ENCODE results near the gene MNAT1. TPM values are rescaled to one million over a fixed set of nuclear protein-coding genes. Genes with fewer than 3 reads are reported as not detected.

Gene MNAT1
- polyA plus RNA-seq, 1 donor: 48.6 TPM

DNA sequence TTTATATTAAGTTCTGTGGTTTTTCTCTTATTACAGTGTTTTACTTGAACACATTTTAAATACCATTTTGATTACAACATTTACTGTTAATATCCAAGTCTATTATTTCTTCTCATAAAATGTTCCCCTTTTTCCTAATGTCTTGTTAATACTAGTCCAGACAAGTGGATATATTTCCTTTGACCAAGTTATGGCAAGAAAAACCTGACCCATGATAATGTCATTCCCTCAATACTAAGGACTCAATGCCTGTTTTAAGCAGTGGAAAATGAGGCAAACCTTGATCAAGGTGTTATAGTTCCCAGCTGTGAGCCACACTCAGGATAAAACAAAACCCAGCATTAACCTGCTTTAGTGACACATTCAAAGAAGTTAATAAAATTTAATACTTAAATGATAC, 234.1 kb downstream of the MNAT1 start:
- no peak for DNase-seq

- no peak for DNase-seq
Observed at GRCh38 chr14:60970146-60970545, 235.6 kb downstream of the MNAT1 start.

DNA sequence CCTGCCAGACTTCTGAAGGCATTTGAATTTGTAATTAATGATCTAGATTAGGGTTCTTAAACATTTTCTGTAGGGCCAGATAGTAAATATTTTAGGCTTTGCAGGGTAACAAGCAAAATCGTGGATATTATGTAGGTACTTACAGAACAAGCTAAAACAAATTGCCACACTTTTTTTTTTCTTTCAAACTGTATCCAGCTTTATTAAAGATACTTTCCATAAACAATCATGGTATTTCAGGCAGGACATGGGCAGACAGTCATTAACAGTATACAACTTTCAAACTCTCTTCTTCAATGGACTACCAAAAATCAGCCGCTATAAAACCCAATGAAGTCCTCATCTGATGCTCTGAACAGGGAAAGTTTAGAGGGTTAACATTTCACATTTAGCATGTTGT, 236.7 kb downstream of the MNAT1 start:
- DNase-seq: no peak

DNA sequence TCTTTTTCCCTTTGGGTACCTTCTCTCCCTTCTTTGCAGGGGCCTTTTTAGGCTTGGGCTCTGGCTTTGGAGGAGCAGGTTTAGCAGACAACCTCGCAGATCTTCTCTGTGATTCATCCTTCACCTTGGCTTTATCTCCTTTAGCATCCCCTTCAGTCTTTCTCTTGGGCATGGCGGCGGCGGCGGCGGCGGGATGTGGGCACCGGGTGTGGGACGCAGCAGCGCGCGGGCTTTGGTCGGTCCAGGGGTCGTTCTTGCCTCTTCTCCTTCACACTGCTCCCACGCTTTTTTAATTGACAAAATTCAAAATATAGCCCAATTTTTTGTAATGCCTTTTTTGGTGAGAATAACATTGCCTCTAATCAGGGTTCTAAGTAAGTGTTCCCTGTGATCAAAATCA, 237.7 kb downstream of the MNAT1 start:
- no peak for DNase-seq

- DNase-seq: no peak
Observed at GRCh38 chr14:60973070-60973469, 238.5 kb downstream of the MNAT1 start.

DNA sequence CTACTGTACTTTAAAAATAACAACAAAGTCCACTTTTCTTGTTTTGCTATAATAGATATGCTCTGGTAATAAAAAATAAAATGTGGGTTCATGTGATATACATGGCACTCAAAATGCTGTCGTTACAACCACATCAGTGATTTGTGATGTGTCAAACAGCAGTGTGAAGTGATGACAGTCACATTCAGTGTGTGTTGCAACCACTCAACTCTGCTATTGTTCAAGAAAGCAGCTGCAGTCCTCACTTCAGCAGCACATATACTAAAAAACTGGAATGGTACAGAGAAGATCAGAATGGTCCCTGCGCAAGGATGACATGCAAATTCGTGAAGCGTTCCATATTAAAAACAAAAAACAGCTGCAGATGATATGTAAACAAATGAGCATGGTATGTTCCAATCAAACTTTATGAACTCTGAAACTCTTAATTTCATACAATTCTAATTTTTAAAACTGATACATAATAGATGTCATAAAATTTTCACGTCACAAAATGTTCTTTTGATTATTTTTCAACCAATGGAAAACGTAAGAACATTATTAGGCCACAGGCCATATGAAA, 239.6 kb downstream of the MNAT1 start:
- DNase-seq: no peak

- no peak for DNase-seq
Observed at GRCh38 chr14:60975551-60975950, 241.0 kb downstream of the MNAT1 start.

- no peak for DNase-seq
Observed at GRCh38 chr14:60977847-60978246, 243.3 kb downstream of the MNAT1 start.

GRCh38 chr14:60980811-60981632, 246.5 kb downstream of the MNAT1 start, which contains the start of the genes SLC38A6 and TRMT5:
Gene SLC38A6, plus strand, starts transcription at chr14:60981245. Its CDS starts 33 bp downstream, at chr14:60981278.
Gene TRMT5, minus strand, starts transcription at chr14:60981079. Its CDS starts 106 bp downstream, at chr14:60980973.
- DNase-seq: peak; percentile 94

- DNase-seq: no peak
Observed at GRCh38 chr14:60981633-60982455, 247.3 kb downstream of the MNAT1 start.

- no peak for DNase-seq
Observed at GRCh38 chr14:60984196-60984595, 249.6 kb downstream of the MNAT1 start.

GRCh38 chr14:60986500-60986899, 251.9 kb downstream of the MNAT1 start:
- no peak for DNase-seq

DNA sequence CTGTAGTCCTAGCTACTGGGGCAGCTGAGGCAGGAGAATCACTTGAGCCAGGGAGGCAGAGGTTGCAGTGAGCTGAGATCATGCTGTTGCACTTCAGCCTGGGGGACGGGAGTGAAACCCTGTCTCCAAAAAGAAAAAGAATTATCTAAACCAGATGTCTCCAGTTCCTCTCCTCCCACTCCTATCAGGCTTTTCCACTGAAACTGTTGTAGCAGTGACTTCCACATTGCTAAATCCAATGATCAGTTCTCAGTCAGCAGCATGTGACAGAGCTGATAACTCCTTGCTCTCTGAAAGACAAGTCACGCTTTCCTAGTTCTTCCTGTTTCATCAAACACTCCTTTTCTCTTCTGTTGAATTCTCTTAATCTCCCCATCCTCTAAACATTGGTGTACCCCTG, 255.0 kb downstream of the MNAT1 start:
- no peak for DNase-seq

DNA sequence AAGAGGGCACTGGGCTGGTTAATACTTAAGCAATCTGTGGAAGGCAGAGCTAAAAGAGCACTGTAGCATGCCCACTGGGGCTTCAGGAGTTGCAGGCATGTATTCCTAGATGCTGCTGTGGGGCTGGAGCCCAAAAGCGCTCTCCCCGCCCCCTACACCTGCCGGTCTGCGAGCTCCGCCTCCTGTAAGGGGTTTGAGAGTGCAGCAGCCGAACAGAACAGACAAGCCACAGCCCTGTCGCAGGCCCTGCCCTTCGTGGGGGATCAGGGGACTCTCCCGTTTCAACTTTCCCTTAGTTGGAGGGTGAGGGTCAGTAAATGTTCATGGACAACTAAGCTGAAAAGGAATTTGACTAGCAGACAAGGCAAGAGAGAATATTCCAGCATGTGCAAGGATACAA, 264.1 kb downstream of the MNAT1 start:
- DNase-seq: no peak

DNA sequence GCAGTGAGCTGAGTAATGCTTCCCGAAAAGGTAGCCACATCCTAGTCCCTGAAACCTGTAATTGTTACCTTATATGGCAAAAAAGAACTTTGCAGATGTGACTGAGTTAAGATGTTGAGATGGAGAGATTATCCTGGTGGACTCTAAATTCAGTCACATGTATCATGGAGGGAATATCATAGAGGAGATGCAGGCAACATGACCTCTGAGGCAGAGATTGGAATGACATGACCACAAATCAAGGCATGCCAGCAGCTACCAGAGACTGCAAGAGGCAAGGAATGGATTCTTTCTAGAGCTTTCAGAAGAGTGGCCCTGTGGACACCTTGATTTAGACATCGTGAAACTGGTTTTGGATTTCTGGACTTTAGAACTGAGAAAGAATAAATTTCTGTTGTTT, 265.0 kb downstream of the MNAT1 start:
- DNase-seq: no peak

DNA sequence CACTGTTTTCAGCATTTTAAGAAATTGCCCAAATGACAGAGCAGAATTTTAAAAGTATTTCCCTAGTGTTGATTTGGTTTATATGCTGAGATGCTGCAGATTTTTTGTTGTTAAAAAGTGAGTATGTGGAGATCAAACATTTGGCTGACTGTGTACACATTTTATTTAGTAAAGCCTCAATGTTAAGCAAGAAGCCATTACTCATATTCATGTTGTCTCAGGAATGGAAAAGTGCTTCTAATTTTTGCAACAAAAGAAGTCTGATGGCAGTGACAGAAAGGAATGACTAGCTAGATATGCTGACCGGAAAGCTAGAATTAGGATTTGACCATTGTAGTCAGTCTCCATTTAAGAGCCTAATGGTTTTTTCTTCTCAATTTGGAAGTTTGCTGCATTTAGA, 269.0 kb downstream of the MNAT1 start:
- no peak for DNase-seq

- DNase-seq: no peak
Observed at GRCh38 chr14:61019537-61019936, 285.0 kb downstream of the MNAT1 start.

Other genes starting within 250 kb of the MNAT1 start
- 1.7 TPM for gene C14orf39, start 248.7 kb upstream of the MNAT1 start, polyA plus RNA-seq (ENCODE audit: insufficient read length)
- not detected for gene SIX6, start 225.6 kb upstream of the MNAT1 start, polyA plus RNA-seq (ENCODE audit: insufficient read length)
- 85.1 TPM for gene SIX1, start 85.3 kb upstream of the MNAT1 start, polyA plus RNA-seq (ENCODE audit: insufficient read length)
- 26.3 TPM for gene SIX4, start 10.4 kb upstream of the MNAT1 start, polyA plus RNA-seq (ENCODE audit: insufficient read length)
- gene TRMT5, start 246.3 kb downstream of the MNAT1 start, polyA plus RNA-seq (ENCODE audit: insufficient read length): 18.5 TPM
- 17.4 TPM for gene SLC38A6, start 246.5 kb downstream of the MNAT1 start, polyA plus RNA-seq (ENCODE audit: insufficient read length)

Data from hindlimb muscle (tissue), 1 donor.